ENCODE measurements around the gene EFCAB5. TPM values are rescaled to one million over a fixed set of nuclear protein-coding genes. Genes with fewer than 3 reads are reported as not detected.

Gene EFCAB5
- total and polyA plus RNA-seq, 10 of the 15 experiments (the other 5 are each of a cell fraction or from before 2014, with no cell fraction given): 0.39 to 2.6 (median 1.0) TPM

DNA sequence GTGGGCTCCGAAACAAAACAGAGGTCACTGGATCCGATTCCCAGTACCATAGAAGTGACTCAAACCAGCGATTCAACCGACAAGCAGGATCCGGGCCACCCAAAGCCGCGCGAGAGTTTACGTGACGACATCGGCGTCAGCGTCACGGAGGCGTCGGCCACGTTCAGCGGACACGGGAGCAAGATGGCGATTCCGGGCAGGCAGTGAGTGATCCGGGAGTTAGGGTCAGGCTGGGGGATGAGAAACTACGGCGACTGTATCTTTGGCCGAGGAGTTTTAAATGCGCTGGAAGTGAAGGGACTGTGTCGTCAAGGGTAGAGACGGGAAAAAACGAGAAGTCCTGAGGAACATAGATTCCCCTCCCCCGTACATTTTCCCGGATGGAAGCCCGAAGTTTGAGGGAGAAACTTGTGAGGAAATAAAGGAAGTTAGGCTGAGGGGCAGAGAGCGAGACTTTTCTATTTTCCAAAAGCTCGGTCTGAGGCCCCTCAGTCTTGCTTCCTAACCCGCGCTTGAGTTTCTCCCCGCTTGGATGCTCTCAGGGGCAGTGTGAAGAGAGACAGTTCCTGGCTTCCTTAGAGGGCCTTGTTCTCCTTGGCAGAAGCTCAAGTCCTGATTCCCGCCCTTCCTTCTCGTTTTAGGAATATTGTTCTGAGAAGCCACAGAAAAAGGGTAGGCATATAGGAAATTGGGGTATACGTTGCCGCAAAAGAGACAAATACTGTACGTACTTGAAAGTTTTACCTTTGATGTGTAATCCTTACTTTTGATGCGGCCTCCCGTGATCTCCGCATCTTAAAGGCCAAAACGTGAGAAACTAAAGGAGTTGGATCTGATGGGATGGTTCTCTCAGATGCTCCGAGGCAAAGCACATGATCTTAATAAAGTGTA is 175.5 kb downstream of the EFCAB5 start, which contains the start of gene NSRP1 (continued):
- TF ChIP-seq POLR2AphosphoS2 (IDR thresholded peaks at IDR 0.05; ENCODE audit: low read depth, low read length) (peak; percentile 92), NFXL1 (IDR thresholded peaks at IDR 0.05; ENCODE audit: borderline replicate concordance) (no peak), CREM (IDR thresholded peaks at IDR 0.05; ENCODE audit: low read depth) (peak; percentile 96), JUND (IDR thresholded peaks at IDR 0.05; ENCODE audit: low read depth, low read length) (no peak), EED (IDR thresholded peaks at IDR 0.05; ENCODE audit: low read depth) (peak; percentile 41; the same call in 1 of the 2 replicates), MTA3 (IDR thresholded peaks at IDR 0.05; ENCODE audit: borderline replicate concordance, low read length) (no peak), SIN3A (IDR thresholded peaks at IDR 0.05; ENCODE audit: low read depth, low read length) (0 out of 2 replicates have a peak, but pooled peaks have one; percentile 51), ASH2L (IDR thresholded peaks at IDR 0.05; ENCODE audit: borderline replicate concordance, low read depth) (no peak), PML (IDR thresholded peaks at IDR 0.05; ENCODE audit: low read length) (peak; percentile 95), HDAC6 (IDR thresholded peaks at IDR 0.05; ENCODE audit: unreplicated experiment) (no peak), RBBP5 (conservative IDR thresholded peaks at IDR 0.05) (no peak), SP1 (IDR thresholded peaks at IDR 0.05; ENCODE audit: low read depth, low read length) (no peak), TCF12 (IDR thresholded peaks at IDR 0.05; ENCODE audit: low read depth, low read length) (peak; percentile 51; the same call in 1 of the 2 replicates), IRF4 (IDR thresholded peaks at IDR 0.05; ENCODE audit: low read depth, low read length) (peak; percentile 60; the same call in 1 of the 2 replicates), MXI1 (IDR thresholded peaks at IDR 0.05; ENCODE audit: low read depth, low read length) (peak; percentile 64; the same call in 1 of the 2 replicates), ETV6 (conservative IDR thresholded peaks at IDR 0.05 in 1 of 2, IDR thresholded peaks at IDR 0.05 in 1 of 2; ENCODE audit: borderline replicate concordance in 1 of 2, low read depth in 1 of 2) (no peak)
- TF ChIP-seq, protein P1, sequence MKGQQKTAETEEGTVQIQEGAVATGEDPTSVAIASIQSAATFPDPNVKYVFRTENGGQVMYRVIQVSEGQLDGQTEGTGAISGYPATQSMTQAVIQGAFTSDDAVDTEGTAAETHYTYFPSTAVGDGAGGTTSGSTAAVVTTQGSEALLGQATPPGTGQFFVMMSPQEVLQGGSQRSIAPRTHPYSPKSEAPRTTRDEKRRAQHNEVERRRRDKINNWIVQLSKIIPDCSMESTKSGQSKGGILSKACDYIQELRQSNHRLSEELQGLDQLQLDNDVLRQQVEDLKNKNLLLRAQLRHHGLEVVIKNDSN (IDR thresholded peaks at IDR 0.05; ENCODE audit: borderline replicate concordance, extremely low read length, insufficient read depth, low read depth, low read length): no peak
- TF ChIP-seq, protein P2, sequence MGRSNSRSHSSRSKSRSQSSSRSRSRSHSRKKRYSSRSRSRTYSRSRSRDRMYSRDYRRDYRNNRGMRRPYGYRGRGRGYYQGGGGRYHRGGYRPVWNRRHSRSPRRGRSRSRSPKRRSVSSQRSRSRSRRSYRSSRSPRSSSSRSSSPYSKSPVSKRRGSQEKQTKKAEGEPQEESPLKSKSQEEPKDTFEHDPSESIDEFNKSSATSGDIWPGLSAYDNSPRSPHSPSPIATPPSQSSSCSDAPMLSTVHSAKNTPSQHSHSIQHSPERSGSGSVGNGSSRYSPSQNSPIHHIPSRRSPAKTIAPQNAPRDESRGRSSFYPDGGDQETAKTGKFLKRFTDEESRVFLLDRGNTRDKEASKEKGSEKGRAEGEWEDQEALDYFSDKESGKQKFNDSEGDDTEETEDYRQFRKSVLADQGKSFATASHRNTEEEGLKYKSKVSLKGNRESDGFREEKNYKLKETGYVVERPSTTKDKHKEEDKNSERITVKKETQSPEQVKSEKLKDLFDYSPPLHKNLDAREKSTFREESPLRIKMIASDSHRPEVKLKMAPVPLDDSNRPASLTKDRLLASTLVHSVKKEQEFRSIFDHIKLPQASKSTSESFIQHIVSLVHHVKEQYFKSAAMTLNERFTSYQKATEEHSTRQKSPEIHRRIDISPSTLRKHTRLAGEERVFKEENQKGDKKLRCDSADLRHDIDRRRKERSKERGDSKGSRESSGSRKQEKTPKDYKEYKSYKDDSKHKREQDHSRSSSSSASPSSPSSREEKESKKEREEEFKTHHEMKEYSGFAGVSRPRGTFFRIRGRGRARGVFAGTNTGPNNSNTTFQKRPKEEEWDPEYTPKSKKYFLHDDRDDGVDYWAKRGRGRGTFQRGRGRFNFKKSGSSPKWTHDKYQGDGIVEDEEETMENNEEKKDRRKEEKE (IDR thresholded peaks at IDR 0.05): no peak
- TF ChIP-seq, protein P3, sequence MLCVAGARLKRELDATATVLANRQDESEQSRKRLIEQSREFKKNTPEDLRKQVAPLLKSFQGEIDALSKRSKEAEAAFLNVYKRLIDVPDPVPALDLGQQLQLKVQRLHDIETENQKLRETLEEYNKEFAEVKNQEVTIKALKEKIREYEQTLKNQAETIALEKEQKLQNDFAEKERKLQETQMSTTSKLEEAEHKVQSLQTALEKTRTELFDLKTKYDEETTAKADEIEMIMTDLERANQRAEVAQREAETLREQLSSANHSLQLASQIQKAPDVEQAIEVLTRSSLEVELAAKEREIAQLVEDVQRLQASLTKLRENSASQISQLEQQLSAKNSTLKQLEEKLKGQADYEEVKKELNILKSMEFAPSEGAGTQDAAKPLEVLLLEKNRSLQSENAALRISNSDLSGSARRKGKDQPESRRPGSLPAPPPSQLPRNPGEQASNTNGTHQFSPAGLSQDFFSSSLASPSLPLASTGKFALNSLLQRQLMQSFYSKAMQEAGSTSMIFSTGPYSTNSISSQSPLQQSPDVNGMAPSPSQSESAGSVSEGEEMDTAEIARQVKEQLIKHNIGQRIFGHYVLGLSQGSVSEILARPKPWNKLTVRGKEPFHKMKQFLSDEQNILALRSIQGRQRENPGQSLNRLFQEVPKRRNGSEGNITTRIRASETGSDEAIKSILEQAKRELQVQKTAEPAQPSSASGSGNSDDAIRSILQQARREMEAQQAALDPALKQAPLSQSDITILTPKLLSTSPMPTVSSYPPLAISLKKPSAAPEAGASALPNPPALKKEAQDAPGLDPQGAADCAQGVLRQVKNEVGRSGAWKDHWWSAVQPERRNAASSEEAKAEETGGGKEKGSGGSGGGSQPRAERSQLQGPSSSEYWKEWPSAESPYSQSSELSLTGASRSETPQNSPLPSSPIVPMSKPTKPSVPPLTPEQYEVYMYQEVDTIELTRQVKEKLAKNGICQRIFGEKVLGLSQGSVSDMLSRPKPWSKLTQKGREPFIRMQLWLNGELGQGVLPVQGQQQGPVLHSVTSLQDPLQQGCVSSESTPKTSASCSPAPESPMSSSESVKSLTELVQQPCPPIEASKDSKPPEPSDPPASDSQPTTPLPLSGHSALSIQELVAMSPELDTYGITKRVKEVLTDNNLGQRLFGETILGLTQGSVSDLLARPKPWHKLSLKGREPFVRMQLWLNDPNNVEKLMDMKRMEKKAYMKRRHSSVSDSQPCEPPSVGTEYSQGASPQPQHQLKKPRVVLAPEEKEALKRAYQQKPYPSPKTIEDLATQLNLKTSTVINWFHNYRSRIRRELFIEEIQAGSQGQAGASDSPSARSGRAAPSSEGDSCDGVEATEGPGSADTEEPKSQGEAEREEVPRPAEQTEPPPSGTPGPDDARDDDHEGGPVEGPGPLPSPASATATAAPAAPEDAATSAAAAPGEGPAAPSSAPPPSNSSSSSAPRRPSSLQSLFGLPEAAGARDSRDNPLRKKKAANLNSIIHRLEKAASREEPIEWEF (IDR thresholded peaks at IDR 0.05; ENCODE audit: insufficient replicate concordance, low read depth, low read length): no peak

Measured in GM12878 (cell line).